Stimulated activated CD4-positive, alpha-beta T cell treated with anti-CD3 and anti-CD28 coated beads, Interleukin-2, amount 100 ng/mL, for 24 hours (primary cell): ENCODE results near the gene LCAT.
"Not testable (repeated sequence)": the region's sequence is repeated elsewhere in the genome, so short reads cannot be mapped to it uniquely, and the experiment has no call there.

ENCODE experiments used
- DNase-seq, 2 donors: peaks; one replicate each; pipeline ENCODE4 v3.0.0-alpha.2; 2020

Gene LCAT

GRCh38 chr16:67946966-67947558 is 3.1 kb upstream of the LCAT start:
- DNase-seq, result no peak

DNA sequence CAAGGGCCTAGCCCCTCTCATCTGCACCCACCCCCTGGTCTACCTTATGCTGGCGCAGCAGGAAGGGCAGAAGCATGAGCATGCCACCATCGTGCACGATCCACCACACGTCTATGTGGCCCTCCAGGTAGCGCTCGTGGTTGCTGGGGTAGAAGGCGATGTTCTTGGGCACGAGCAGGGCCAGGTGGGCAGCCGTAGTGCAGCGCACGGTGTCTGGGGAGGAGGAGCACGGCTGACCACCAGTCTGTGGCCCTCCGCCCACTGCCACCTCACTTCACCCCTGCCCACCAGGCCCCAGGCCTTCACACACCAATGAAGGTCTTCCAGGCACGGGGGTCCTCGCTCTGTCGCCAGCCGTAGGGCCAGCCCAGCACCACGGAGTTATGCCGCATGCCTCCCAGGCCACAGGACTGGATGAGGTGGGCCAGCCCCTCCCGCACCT is 2.2 kb upstream of the LCAT start:
- DNase-seq, result no peak

GRCh38 chr16:67945392-67945933 is 1.5 kb upstream of the LCAT start:
- DNase-seq, result no peak

- DNase-seq, result no peak
Observed at GRCh38 chr16:67944690-67945391, 921 bp upstream of the LCAT start.

- no peak for DNase-seq
Observed at GRCh38 chr16:67943256-67943618, 683 bp downstream of the LCAT start.

- DNase-seq, result no peak
Observed at GRCh38 chr16:67942510-67943255, 1.2 kb downstream of the LCAT start.

DNA sequence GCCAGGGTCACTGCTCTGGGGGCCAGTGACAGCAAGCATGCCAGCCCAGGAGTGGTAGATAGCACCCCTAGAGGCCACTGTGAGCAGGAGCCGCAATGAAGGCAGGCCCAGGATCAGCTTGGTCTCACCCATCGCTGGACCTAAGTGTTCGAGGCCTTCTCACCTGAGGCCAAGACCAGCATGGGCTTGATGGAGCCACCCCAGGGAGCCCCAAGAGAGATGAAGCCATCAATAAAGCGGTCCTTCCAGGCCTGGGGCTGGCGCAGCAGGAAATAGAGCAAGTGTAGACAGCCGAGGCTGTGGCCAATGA is 1.8 kb downstream of the LCAT start:
- peak in 1 of 2 donors; percentile 50 for DNase-seq

DNA sequence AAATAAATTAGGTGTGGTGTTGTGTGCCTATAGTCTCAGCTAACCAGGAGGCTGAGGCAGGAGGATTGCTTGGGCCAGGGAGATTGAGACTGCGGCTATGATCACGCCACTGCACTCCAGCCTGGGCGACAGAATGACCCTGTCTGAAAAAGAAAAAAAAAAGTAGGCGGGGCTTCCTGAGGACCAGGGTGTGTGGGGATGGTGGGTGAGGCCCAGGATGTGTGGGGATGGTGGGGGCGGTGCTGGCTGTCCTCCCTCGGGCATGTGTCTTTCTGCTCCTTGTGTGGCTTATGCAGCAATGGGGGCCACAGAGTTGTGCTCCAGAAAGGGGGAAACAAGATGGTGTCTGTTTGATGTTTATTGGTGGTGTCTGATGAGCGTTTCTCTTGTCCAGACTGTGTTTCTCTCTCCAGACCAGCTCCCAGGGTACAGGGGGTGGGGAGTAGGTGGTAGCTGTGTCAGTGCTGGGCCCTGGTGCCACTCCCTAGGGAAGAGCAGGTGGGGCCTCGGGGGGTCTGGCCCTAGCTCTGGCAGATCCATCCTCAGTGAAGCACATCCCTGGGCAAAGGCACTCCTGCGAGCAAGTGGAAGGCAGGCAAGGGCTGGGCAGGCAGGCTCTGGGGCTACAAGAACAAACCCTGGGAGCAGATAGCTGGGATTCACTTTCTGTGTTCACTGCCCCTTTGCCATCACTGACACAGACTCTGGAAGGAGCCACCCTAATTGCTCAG is 2.3 kb downstream of the LCAT start:
- DNase-seq, result no peak

GRCh38 chr16:67940446-67941089 is 3.4 kb downstream of the LCAT start:
- no peak for DNase-seq

- peak; percentile 56 to 71 for DNase-seq
Observed at GRCh38 chr16:67939507-67940445, 4.1 kb downstream of the LCAT start.

GRCh38 chr16:67937713-67938112 is 6.2 kb downstream of the LCAT start:
- not testable (repeated sequence) for DNase-seq

- DNase-seq, result peak in 1 of 2 donors; percentile 73
Observed at GRCh38 chr16:67936880-67937605, 6.9 kb downstream of the LCAT start.

GRCh38 chr16:67936124-67936879 is 7.6 kb downstream of the LCAT start, which contains the start of gene PSMB10:
TSS of gene PSMB10 (minus strand) at chr16:67936850. CDS start at chr16:67936749, 101 bp downstream.
- DNase-seq, result peak; percentile 64 to 75

- DNase-seq, result peak; percentile 95 to 97
Observed at GRCh38 chr16:67935402-67936123, 8.4 kb downstream of the LCAT start.

DNA sequence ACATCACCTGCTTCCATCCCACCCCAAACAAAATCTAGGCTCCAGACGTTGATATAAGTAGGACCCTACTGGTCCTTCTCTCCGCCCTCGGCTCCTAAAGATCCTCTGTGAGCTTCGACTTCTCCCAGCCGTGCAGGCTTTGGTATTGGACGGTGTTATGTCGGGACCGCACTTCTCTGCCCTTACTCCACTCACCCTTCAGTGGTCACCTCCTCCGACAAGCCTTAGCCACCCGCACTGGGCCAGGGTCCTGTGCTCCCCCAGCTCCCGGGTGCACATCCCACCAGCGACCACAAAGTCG is 8.9 kb downstream of the LCAT start:
- no peak for DNase-seq

- DNase-seq, result no peak
Observed at GRCh38 chr16:67934306-67935100, 9.4 kb downstream of the LCAT start.

GRCh38 chr16:67933805-67934204 is 10.1 kb downstream of the LCAT start:
- DNase-seq, result no peak

GRCh38 chr16:67932462-67932840 is 11.5 kb downstream of the LCAT start:
- no peak for DNase-seq
